ENCODE results near the gene NOL12.

DNA sequence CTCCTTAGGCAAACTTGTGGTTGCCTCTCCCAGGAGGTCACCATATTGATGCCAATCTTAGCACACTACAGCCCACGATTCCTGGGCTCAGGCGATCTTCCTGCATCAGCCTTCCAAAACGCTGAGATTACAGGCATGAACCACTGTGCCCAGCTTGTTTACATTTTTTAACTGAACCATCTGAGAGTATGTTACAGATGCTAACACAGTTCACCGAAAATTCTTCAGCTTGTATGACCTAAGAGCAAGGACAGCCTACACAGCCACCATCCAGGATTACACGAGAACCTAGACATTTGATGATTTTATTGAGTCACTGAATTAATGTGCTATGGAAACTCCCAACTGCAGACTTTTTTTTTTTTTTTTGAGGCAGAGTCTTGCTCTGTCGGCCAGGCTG, 16.6 kb upstream of the NOL12 start:
- TF ChIP-seq, protein P1, sequence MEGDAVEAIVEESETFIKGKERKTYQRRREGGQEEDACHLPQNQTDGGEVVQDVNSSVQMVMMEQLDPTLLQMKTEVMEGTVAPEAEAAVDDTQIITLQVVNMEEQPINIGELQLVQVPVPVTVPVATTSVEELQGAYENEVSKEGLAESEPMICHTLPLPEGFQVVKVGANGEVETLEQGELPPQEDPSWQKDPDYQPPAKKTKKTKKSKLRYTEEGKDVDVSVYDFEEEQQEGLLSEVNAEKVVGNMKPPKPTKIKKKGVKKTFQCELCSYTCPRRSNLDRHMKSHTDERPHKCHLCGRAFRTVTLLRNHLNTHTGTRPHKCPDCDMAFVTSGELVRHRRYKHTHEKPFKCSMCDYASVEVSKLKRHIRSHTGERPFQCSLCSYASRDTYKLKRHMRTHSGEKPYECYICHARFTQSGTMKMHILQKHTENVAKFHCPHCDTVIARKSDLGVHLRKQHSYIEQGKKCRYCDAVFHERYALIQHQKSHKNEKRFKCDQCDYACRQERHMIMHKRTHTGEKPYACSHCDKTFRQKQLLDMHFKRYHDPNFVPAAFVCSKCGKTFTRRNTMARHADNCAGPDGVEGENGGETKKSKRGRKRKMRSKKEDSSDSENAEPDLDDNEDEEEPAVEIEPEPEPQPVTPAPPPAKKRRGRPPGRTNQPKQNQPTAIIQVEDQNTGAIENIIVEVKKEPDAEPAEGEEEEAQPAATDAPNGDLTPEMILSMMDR (IDR thresholded peaks at IDR 0.05; ENCODE audit: borderline replicate concordance, extremely low read depth, low read length, poor library complexity, severe bottlenecking): no peak
- TF ChIP-seq EZH2 (IDR thresholded peaks at IDR 0.05; ENCODE audit: borderline replicate concordance, low read depth, low read length, severe bottlenecking): no peak

All from DND-41 (cell line).